Measurements from ENCODE around the gene KPNA4.

KPNA4 gene

DNA sequence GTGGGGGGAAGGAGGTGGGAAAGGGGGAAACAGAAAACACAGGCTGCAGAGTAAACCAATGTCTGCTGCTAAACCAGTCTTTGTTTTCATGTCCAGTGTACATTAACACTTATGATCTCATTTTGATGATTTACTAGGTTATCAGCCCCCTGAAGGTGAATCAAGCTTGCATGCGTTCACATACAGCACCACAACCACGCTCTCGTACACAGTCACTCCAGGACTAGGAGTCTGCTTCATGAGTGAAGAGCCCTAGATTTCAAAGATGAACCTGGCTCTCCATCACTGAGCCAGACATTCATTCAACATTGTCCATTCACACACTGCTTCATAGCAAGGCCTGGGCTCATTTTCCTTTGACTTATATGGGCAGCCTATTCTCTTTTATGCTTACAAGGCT, 64.0 kb downstream of the KPNA4 start:
- DNase-seq (ENCODE audit: low read depth) = no peak
- no peak overlapping the region for H3K4me3 ChIP-seq (ENCODE audit: low read depth, low read length)
- TF ChIP-seq, protein P1, sequence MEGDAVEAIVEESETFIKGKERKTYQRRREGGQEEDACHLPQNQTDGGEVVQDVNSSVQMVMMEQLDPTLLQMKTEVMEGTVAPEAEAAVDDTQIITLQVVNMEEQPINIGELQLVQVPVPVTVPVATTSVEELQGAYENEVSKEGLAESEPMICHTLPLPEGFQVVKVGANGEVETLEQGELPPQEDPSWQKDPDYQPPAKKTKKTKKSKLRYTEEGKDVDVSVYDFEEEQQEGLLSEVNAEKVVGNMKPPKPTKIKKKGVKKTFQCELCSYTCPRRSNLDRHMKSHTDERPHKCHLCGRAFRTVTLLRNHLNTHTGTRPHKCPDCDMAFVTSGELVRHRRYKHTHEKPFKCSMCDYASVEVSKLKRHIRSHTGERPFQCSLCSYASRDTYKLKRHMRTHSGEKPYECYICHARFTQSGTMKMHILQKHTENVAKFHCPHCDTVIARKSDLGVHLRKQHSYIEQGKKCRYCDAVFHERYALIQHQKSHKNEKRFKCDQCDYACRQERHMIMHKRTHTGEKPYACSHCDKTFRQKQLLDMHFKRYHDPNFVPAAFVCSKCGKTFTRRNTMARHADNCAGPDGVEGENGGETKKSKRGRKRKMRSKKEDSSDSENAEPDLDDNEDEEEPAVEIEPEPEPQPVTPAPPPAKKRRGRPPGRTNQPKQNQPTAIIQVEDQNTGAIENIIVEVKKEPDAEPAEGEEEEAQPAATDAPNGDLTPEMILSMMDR (conservative IDR thresholded peaks at IDR 0.05; ENCODE audit: low read depth, low read length) = no peak

DNA sequence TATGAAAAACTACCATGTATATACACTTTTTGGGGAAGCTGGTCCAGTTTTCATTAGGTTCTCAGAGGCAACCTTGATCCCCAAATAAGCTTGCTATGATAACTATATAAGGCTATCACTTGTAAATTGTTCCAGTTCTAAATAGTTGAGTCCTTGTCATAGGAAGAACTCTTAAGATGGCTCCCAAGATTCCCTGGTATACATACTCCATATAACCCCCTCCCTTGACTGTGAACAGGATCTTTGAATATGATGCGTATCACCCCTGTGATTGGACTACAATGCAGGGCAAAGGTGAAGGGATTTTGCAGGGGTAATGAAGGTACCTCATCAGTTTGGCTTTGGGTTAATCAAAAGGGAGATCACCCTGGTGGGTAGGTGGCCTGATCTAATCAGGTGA, 67.2 kb downstream of the KPNA4 start:
- H3K4me3 ChIP-seq (ENCODE audit: low read depth, low read length) = no peak overlapping the region
- no peak for DNase-seq (ENCODE audit: low read depth)
- TF ChIP-seq, protein P1 (conservative IDR thresholded peaks at IDR 0.05; ENCODE audit: low read depth, low read length) = no peak

GRCh38 chr3:160490166-160490565, 75.2 kb downstream of the KPNA4 start:
- no peak for DNase-seq (ENCODE audit: low read depth)
- TF ChIP-seq, protein P1 (conservative IDR thresholded peaks at IDR 0.05; ENCODE audit: low read depth, low read length) = no peak

GRCh38 chr3:160486459-160486869, 78.9 kb downstream of the KPNA4 start:
- no peak overlapping the region for H3K4me3 ChIP-seq (ENCODE audit: low read depth, low read length)
- TF ChIP-seq, protein P1 (conservative IDR thresholded peaks at IDR 0.05; ENCODE audit: low read depth, low read length) = peak; percentile 49
- DNase-seq (ENCODE audit: low read depth) = peak; percentile 79

More at GRCh38 chr3:160490166-160490565, 75.2 kb downstream of the KPNA4 start:
- H3K4me3 ChIP-seq (ENCODE audit: low read depth, low read length) = no peak overlapping the region

GRCh38 chr3:160482796-160483195, 82.6 kb downstream of the KPNA4 start:
- no peak overlapping the region for H3K4me3 ChIP-seq (ENCODE audit: low read depth, low read length)
- TF ChIP-seq, protein P1 (conservative IDR thresholded peaks at IDR 0.05; ENCODE audit: low read depth, low read length) = no peak
- no peak for DNase-seq (ENCODE audit: low read depth)

DNA sequence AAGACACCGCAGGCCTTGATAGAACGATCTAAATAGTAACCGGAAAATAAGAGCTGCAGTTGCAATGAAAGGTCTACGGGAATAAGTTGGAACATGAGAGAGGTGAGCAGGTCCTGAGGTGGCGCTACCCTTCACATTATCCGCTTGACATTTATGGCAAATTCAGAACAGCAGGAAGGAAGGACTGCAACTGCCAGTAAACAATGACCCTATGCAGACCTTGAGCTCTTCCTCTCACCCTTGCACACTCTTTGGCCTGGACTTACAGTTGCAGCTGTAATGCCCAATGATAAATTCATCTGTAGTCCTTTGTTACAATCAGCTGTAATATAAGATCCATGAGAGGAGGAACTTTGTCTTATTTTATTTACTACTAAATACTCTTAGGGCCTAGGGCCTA, 83.5 kb downstream of the KPNA4 start:
- DNase-seq (ENCODE audit: low read depth) = no peak
- TF ChIP-seq, protein P1 (conservative IDR thresholded peaks at IDR 0.05; ENCODE audit: low read depth, low read length) = no peak
- H3K4me3 ChIP-seq (ENCODE audit: low read depth, low read length) = no peak overlapping the region

- no peak overlapping the region for H3K4me3 ChIP-seq (ENCODE audit: low read depth, low read length)
- no peak for DNase-seq (ENCODE audit: low read depth)
- TF ChIP-seq, protein P1 (conservative IDR thresholded peaks at IDR 0.05; ENCODE audit: low read depth, low read length) = no peak
Observed at GRCh38 chr3:160480931-160481330, 84.4 kb downstream of the KPNA4 start.
